Measurements from ENCODE around the gene ACADVL. TPM values are rescaled to one million over a fixed set of nuclear protein-coding genes. Genes with fewer than 3 reads are reported as not detected.

ACADVL gene
- total and polyA plus RNA-seq, 2 of the 4 experiments (the other 2 are of a cell fraction) = 139 to 752 TPM

- Histone ChIP-seq H3K18ac (ENCODE audit: low read depth, low read length) (no peak overlapping the region), H3K4me2 (ENCODE audit: low read depth, low read length) (no peak overlapping the region), H3K36me3 (ENCODE audit: control insufficient read depth, insufficient read depth, low read length) (peaks cover 70% of the 10 kb centered on the region), H2BK120ac (ENCODE audit: low read depth, low read length) (no peak overlapping the region), H3K27me3 (ENCODE audit: control insufficient read depth, insufficient read depth, low read length) (no peaks in the 10 kb centered on the region), H2AFZ (replicated peaks; ENCODE audit: low read length, poor library complexity) (no peak overlapping the region), H2BK20ac (ENCODE audit: low read depth, low read length) (no peak overlapping the region), H3K4me1 (ENCODE audit: control insufficient read depth, insufficient read depth, low read length) (peaks cover 11% of the 10 kb centered on the region), H3K14ac (replicated peaks; ENCODE audit: low read depth, low read length) (no peak overlapping the region), H3K9me1 (ENCODE audit: insufficient read depth, low read length) (peaks cover 13% of the 10 kb centered on the region; the same call in 1 of the 2 replicates), H2AK9ac (replicated peaks; ENCODE audit: low read depth, low read length, poor library complexity) (peak overlapping the region; percentile 9), H3K9ac (ENCODE audit: low read depth, low read length) (no peak overlapping the region), H2BK5ac (ENCODE audit: low read depth, low read length, poor library complexity, severe bottlenecking) (no peak overlapping the region), H4K5ac (ENCODE audit: low read depth, low read length) (no peak overlapping the region), H3K79me1 (ENCODE audit: low read depth in 1 of 2, low read length in 2 of 2) (peaks cover 8 to 75% of the 10 kb centered on the region in 2 experiments), H2BK15ac (ENCODE audit: low read depth, low read length) (no peak overlapping the region), H2AK5ac (ENCODE audit: low read depth, low read length) (no peak overlapping the region), H3K27ac (ENCODE audit: insufficient read depth, low read length) (no peak overlapping the region), H3K4me3 (ENCODE audit: insufficient read depth, low read depth, low read length) (no peak overlapping the region), H3K4ac (ENCODE audit: low read depth, low read length) (no peak overlapping the region), H3K23ac (ENCODE audit: low read depth, low read length) (0 out of 2 replicates have a peak overlapping the region, but pooled peaks have one; percentile 6), H3K9me3 (ENCODE audit: control insufficient read depth, insufficient read depth, low read length) (no peaks in the 10 kb centered on the region), H3K56ac (ENCODE audit: extremely low read depth, insufficient read depth, low read length) (no peak overlapping the region), H4K20me1 (ENCODE audit: insufficient read depth, low read length) (peaks cover 32% of the 10 kb centered on the region), H4K91ac (ENCODE audit: insufficient read depth, low read depth, low read length) (no peak overlapping the region), H4K8ac (ENCODE audit: low read depth in 2 of 2, low read length in 2 of 2) (no peak overlapping the region)
- dilution Hi-C loops (cut with HindIII; ENCODE audit: low sequenced_read_pairs, unreplicated experiment) (no loop called here), in situ Hi-C loops (cut with MboI; ENCODE audit: low sequenced_read_pairs) (no loop called here), intact Hi-C loops (cut with micrococcal nuclease) (no loop called here)
- no peak for DNase-seq
- POLR2A ChIA-PET (ENCODE audit: unreplicated experiment) = no interaction called here
- ATAC-seq (ENCODE audit: low read depth) = no peak
- CTCF ChIA-PET = interaction anchor here (0.5 kb wide), 1 partner anchor 167 kb away, joined by 4 read pairs; no protein-coding TSS in a partner anchor
- TF ChIP-seq RCOR1 (IDR thresholded peaks at IDR 0.05; ENCODE audit: insufficient replicate concordance, low read length) (no peak), CEBPB (IDR thresholded peaks at IDR 0.05; ENCODE audit: low read depth, low read length) (no peak), CHD1 (IDR thresholded peaks at IDR 0.05; ENCODE audit: low read depth, low read length) (no peak), MAFK (IDR thresholded peaks at IDR 0.05; ENCODE audit: low read depth, low read length) (no peak), SMC3 (IDR thresholded peaks at IDR 0.05; ENCODE audit: low read depth, low read length) (no peak), MAZ (IDR thresholded peaks at IDR 0.05; ENCODE audit: borderline replicate concordance, low read depth, low read length) (no peak), FOS (IDR thresholded peaks at IDR 0.05; ENCODE audit: low read depth, low read length) (no peak), POLR2A (IDR thresholded peaks at IDR 0.05; ENCODE audit: low read depth, low read length) (no peak), NFE2L2 (IDR thresholded peaks at IDR 0.05; ENCODE audit: low read depth, low read length) (no peak), RFX5 (IDR thresholded peaks at IDR 0.05; ENCODE audit: low read depth, low read length) (no peak), BHLHE40 (IDR thresholded peaks at IDR 0.05; ENCODE audit: low read depth, low read length) (no peak), RAD21 (IDR thresholded peaks at IDR 0.05; ENCODE audit: low read length) (no peak), MXI1 (IDR thresholded peaks at IDR 0.05; ENCODE audit: borderline replicate concordance, low read depth, low read length) (no peak)
- TF ChIP-seq, protein P1, sequence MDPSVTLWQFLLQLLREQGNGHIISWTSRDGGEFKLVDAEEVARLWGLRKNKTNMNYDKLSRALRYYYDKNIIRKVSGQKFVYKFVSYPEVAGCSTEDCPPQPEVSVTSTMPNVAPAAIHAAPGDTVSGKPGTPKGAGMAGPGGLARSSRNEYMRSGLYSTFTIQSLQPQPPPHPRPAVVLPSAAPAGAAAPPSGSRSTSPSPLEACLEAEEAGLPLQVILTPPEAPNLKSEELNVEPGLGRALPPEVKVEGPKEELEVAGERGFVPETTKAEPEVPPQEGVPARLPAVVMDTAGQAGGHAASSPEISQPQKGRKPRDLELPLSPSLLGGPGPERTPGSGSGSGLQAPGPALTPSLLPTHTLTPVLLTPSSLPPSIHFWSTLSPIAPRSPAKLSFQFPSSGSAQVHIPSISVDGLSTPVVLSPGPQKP (IDR thresholded peaks at IDR 0.05; ENCODE audit: borderline replicate concordance, low read depth, low read length) = no peak
- TF ChIP-seq, protein P2, sequence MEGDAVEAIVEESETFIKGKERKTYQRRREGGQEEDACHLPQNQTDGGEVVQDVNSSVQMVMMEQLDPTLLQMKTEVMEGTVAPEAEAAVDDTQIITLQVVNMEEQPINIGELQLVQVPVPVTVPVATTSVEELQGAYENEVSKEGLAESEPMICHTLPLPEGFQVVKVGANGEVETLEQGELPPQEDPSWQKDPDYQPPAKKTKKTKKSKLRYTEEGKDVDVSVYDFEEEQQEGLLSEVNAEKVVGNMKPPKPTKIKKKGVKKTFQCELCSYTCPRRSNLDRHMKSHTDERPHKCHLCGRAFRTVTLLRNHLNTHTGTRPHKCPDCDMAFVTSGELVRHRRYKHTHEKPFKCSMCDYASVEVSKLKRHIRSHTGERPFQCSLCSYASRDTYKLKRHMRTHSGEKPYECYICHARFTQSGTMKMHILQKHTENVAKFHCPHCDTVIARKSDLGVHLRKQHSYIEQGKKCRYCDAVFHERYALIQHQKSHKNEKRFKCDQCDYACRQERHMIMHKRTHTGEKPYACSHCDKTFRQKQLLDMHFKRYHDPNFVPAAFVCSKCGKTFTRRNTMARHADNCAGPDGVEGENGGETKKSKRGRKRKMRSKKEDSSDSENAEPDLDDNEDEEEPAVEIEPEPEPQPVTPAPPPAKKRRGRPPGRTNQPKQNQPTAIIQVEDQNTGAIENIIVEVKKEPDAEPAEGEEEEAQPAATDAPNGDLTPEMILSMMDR (conservative IDR thresholded peaks at IDR 0.05; ENCODE audit: low read depth, low read length) = no peak
- WGBS, 2 experiments (ENCODE audit: extremely low coverage in 2 of 2, insufficient read length in 1 of 2) = 80% methylated on average over 1 of the region's 4 CpGs; no CpG with 5 or more reads in 1 of the 2 experiments
- no TSS peak for BruUV-seq (replicated peaks)
Measured at GRCh38 chr17:7223375-7223774, 3.6 kb downstream of the ACADVL start.

Data from IMR-90 (cell line).